ENCODE data around the gene C2orf15. TPM values are rescaled to one million over a fixed set of nuclear protein-coding genes. Genes with fewer than 3 reads are reported as not detected.

C2orf15 gene
- total RNA-seq, 1 donor from 2014 or later, result 1.1 TPM

DNA sequence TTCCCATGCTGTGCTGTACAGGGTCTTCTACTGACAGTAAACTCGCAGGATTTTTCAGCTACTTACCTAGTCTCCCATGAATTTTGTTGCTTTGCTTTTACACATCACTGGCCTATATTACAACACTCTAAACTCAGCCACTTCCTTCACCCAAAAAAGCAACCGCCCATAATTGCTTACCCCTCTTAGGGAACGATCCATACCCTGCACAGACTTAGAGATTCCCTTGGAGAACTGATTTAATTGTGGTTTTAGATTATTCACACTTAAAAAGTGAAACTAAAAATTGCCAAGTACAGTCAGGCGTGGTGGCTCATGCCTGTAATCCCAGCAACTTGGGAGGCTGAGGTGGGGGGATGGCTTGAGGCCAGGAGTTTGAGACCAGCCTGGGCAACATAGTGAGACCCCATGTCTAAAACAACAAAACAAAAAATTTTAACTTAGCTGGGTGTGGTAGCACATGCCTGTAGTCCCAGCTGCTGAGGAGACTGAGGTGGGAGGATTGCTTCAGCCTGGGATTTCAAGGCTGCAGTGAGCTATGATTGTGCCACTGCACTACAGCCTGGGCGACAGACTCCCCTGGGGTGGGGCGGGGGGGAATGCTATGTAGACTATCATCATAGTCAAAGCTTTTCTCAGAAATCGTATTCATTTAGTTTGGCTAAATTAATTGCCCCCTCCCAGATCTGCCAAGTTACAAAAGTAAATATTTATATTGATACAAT lies 58.7 kb downstream of the C2orf15 start:
- DNase-seq (no peak), ATAC-seq (no peak)
- TF ChIP-seq, protein P1, sequence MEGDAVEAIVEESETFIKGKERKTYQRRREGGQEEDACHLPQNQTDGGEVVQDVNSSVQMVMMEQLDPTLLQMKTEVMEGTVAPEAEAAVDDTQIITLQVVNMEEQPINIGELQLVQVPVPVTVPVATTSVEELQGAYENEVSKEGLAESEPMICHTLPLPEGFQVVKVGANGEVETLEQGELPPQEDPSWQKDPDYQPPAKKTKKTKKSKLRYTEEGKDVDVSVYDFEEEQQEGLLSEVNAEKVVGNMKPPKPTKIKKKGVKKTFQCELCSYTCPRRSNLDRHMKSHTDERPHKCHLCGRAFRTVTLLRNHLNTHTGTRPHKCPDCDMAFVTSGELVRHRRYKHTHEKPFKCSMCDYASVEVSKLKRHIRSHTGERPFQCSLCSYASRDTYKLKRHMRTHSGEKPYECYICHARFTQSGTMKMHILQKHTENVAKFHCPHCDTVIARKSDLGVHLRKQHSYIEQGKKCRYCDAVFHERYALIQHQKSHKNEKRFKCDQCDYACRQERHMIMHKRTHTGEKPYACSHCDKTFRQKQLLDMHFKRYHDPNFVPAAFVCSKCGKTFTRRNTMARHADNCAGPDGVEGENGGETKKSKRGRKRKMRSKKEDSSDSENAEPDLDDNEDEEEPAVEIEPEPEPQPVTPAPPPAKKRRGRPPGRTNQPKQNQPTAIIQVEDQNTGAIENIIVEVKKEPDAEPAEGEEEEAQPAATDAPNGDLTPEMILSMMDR (IDR thresholded peaks at IDR 0.05), result no peak
- H3K4me3 ChIP-seq, result no peak overlapping the region
- peaks cover 35% of the 10 kb centered on the region for H3K36me3 ChIP-seq
- intact Hi-C loops (cut with DNase I), result no loop called here
- H3K27me3 ChIP-seq, result no peaks in the 10 kb centered on the region
- no peaks in the 10 kb centered on the region for H3K9me3 ChIP-seq
- no peaks in the 10 kb centered on the region for H3K4me1 ChIP-seq
- no peak overlapping the region for H3K27ac ChIP-seq

Other genes starting within 250 kb of the C2orf15 start
- 33.3 TPM for gene CRACDL, start 205.5 kb upstream of the C2orf15 start, total RNA-seq
- 7.6 TPM for gene TSGA10, start 13.2 kb downstream of the C2orf15 start, total RNA-seq
- 8.3 TPM for gene LIPT1, start 13.3 kb downstream of the C2orf15 start, total RNA-seq
- 21.2 TPM for gene MITD1, start 39.4 kb downstream of the C2orf15 start, total RNA-seq
- 18.8 TPM for gene MRPL30, start 39.5 kb downstream of the C2orf15 start, total RNA-seq
- gene LYG2, start 114.0 kb downstream of the C2orf15 start, total RNA-seq, result not detected
- gene LYG1, start 159.5 kb downstream of the C2orf15 start, total RNA-seq, result 1.4 TPM
- gene TXNDC9, start 194.6 kb downstream of the C2orf15 start, total RNA-seq, result 21.9 TPM
- gene EIF5B, start 195.7 kb downstream of the C2orf15 start, total RNA-seq, result 30.4 TPM